CD4-positive, alpha-beta T cell treated with Interleukin-2 at 100 ng/mL for 4 hours (primary cell): ENCODE measurements around the gene BCL2L15.

Experiments used
- DNase-seq: peaks from one replicate; pipeline ENCODE4 v3.0.0-alpha.2; 2020; ENCODE audit warnings: low spot score

BCL2L15 gene

GRCh38 chr1:113887402-113888175, at the start of gene BCL2L15:
Gene BCL2L15 (minus strand): TSS chr1:113887581. CDS start chr1:113887375, 206 bp downstream.
- peak; percentile 50 for DNase-seq

DNA sequence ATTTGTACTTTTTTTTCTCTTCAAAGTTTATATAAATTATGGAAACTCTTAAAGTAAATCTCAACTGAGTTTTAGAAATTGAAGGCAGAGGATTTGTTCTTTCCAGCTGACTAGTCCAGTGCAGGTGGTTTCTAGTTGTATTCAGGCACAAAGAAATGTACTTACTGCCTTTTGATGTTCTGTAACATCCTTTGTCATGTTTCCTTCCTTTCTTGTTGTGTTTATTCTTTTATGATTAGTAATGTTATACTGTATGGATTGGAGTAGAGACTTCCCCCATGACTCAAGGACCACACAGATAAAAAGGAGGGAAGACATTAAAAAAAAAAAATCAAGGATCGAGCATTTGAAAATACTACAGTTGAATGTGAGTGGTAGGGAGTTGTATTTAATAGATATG, 49.8 kb upstream of the BCL2L15 start:
- DNase-seq = peak; percentile 20

DNA sequence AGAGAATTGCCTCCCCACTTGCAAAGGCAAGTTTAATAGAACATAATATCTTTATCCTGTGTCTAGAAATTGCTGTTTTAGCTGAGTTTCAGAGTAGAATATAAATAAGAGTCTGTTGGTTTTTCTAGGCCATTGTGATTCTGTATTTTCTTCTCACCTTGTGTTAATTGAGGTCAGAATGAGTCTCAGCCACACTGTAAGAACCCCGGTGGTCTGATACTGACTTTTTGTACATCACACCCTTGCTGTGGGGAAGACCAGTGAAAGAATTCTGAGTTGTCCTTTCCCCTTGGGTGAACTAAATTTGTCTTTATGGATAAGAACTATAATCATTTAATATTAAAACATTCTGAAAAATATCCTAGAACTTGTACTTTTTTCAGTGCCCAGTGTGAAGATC, 48.6 kb upstream of the BCL2L15 start:
- DNase-seq = peak; percentile 25

- no peak for DNase-seq
Observed at GRCh38 chr1:113935176-113935575, 47.8 kb upstream of the BCL2L15 start.

- DNase-seq = no peak
Observed at GRCh38 chr1:113934511-113935055, 47.2 kb upstream of the BCL2L15 start.

DNA sequence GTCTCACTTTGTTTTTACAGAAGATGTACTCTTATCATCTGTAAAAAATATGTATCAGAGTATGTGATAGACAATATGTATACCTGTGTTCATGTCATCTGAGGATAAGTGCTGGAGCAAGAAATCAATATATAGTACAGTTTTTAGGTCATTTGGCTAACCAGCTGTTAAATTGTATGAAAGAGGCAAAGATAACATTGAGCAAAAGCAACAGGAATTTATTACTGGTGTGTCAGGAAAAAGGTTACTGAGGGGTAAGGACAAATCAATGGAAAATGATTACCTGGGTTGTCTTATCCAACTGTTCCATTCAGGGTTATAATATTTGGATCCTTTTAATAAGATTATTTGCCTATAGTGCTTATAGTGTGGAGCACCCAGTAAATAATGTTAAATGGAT, 46.6 kb upstream of the BCL2L15 start:
- no peak for DNase-seq

DNA sequence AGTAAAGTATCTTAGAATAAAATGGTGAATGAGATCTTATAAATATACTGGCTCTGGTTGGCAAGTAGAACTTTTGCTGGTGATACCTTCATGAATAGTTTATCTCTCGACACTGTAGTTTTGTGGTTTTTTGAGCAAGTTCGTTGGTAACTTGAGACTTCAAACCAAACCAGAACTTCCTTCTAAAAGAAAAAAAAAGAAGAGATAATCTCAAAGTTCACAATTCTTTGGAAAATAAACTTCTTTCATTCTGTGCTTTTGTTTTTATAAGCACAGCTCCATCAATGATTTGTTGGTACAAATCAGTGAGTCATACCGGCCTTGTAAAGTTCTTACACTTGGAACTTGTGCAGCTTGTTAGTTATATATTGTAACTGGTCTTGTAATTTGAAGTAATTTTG, 44.1 kb upstream of the BCL2L15 start:
- DNase-seq = peak; percentile 71

DNA sequence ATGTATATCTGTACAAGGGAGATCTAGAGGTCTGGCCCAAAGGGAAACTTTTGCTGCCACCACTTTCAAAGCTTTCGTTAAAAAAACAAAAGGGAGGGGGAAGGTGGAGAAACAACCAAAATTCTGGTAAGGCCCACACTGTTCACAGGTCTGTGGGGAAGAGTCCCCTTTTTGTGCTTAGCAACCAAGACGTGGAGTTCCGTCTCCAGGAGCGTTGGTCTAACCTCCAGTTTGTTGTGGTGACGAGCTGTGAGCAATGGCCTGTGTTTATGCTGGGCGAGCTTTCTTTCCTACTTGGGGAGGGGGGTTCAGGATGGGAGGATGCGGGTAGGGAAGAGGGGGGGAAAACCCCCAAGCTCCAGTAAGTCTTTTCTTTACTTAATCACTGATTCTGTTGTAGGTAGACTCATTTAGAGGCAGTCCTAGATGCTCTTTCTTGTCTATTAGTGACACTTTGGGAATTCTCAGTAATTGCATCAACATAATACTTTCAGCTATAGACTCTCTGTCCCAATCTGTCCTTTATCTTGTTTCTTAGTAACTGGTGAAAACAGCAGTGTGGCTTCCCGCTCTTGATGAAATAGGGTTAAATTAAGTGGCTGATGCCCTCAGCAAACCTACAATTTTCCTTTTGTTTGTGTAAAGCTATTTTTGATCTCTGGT, 43.2 kb upstream of the BCL2L15 start:
- DNase-seq = peak; percentile 93

- DNase-seq = no peak
Observed at GRCh38 chr1:113929750-113930498, 42.5 kb upstream of the BCL2L15 start.

DNA sequence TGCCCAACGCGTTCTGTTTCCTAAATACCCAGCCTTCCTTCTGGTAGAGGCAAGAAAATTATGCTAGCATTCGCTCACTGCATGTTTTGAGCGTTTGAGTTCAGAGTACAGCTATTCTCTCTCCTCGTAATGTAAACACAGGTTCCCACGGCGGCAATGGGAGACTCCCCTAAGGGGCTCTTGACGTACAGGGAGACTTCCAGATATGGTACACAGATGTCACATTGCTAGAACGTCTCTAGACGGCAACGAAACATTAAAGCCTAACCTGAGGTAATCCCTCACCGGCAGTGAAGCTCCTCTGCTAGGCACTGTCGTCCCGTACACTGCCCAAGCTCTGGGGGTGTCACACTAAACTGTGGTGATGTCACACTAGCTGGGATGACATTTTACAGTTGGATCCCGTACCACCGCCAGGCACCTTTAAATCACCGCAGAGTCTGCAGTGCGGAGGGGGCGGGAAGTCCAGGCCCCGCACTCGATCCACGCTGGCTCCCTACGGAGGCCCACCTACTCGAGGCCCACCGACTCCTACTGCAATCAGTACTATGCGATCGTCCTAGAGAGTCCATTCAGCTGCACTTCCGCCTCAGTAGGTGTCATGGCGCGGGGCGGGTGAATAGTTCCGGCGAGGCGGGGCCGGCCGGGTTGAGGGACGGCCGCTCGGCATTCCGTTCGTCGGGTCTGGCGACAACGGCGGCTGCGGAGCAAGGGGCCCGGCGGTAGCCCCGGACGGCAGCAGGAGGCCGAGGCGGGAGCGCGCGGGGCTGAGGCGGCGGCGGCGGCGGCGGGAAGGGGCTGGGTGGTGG, 41.8 kb upstream of the BCL2L15 start, which contains the start of gene HIPK1:
Gene HIPK1, plus strand, starts transcription at position 384 of the 809 bp plus-strand sequence.
- peak; percentile 92 for DNase-seq

DNA sequence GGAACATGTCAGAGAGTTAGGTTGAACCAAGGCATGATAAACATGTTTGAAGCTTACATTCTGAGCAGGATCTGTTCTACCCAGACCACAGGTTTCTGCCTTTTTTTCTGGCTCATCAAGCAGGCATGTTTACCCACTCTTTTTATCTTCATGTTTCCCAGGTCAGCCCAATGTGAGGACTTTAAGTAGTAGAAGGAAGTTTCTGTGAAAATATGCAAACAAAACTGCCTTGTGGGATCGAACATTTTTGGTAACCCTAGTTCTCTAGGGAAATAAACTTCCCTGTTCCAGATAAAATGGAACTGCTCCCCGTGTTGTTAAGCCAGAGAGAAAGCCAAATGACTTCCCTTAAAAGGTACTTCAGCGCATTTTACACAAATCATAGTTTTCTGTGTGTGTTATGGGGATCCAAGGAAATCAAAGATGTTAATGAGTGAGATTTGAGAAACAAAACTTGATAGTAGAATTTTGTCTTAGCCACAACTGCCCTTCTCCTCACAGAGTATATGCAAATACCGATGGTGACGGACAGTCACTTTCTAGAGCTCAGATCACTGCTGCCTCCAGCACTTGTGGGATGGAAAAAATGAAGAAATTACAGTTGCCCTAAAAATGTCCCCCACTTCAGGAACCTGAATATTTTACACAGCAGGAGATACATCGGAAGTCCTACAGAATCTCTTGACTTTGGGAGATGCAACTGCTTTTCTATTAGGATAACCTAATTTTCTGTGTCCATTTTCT, 41.0 kb upstream of the BCL2L15 start:
- no peak for DNase-seq

DNA sequence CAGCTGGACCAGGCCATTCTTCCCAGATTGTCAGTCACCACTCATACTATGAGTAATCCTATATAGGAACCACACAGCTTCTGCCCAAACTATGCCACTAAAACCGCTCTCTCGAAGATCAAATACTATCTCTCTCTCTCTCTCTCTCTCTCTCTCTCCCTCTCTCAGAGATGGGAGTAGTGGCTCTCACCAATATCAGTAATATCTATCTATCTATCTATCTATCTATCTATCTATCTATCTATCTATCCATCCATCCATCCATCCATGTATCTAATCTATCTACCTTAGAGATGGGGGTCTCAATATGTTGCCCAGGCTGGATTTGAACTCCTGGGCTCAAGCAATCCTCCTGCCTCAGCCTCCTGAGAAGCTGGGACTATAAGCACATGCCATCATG, 37.1 kb upstream of the BCL2L15 start:
- DNase-seq = no peak

DNA sequence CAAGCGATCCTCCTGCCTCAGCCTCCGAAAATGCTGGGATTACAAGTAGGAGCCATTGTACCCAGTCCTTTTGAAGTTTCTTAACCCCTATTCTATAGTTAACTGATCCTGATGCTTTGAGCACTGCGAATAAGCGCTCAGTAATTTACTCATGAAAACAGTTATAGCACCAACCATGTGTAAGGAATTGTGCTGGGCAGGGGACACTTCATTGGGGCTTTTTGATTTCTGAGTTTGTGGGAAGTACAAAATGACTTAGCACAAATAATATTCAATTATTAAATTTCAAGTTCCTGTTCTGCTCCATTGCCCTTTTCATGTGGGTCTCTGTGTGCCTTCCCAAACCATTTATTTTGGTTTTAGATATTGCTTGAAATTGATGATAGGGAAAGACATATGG, 35.6 kb upstream of the BCL2L15 start:
- DNase-seq = no peak

DNA sequence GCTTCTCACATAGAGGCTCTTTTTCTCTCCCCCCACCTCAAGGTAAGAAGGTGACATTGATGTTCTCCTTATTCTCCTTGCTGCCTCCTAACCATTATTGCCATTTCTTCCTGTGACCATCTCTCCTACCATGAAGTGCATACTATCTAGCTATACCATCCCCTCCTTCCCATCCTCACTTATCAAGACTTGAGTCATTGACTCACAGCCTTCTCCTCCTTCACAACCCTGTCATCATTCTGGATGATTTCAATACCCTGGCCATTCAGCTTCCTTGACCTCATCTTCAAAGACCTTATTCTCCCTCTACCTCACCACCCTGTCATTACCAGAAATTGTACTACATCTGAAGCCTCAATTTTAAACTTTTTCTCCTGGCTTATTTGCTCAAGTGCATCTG, 30.9 kb upstream of the BCL2L15 start:
- no peak for DNase-seq

DNA sequence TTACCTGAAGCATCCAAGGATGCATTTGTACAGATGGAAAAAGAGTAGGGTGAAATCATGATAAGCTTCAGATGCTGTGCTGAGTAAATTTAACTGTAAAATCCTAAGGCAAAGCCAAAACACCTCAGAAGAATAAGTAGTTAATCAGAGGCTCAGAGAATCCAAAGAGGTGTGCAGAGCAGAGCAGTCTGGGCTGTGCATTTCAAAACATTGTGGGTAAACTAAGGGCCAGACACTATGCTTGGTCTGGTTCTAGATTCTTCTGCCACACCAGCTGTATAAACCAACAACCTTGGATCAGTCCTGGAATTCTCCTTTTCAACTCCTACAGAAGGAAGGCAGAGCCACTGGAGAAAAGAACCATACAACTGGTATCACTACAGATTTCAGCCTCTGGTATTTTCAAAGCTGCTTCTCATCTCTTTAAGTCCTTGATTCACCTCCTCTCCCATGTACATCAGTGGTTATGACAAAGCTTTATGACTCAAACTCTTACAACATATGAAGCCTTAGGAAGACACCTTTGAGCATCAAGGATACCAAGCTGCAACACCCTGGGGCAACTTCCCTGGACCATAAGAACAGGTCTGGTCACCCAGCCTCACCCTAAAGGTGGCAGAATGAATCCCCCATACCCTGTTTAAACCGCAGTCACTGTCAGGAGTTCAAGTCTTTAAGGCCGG, 30.2 kb upstream of the BCL2L15 start:
- no peak for DNase-seq

- no peak for DNase-seq
Observed at GRCh38 chr1:113916974-113917373, 29.6 kb upstream of the BCL2L15 start.

DNA sequence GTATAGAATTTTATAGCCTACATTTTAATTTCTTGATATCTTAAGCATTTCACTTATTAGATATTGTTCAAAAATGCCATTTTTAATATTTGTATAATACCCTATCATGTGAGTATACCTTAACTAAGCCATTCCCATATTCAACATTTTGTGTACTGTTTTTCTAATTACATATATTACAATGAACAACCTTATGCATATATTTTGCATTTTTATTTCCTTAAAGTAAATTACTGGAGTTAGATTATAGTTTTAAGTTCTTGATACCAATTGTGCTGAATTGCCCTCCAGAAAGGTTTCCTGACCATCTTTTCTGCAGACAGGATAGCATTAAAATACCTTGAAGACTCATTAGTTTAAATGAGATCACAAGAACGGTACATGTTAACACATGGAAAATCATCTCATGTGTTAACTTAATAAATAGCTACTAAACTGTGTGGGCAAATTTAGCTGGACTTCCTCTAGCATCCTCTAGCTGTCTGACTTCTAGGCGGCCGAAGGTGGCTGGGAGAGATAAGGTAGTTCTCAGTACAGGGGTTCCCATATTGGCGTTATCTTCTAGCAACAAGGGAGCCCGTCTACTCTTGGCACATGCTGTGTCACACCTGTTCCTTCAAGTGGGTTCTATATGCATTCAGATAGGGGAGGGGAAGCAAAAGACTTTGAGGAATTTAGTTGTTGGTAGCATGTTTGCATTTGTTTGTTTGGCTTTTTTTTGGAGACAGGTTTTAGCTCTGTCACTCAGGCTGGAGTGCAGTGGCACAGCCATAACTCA, 26.7 kb upstream of the BCL2L15 start:
- DNase-seq = no peak

DNA sequence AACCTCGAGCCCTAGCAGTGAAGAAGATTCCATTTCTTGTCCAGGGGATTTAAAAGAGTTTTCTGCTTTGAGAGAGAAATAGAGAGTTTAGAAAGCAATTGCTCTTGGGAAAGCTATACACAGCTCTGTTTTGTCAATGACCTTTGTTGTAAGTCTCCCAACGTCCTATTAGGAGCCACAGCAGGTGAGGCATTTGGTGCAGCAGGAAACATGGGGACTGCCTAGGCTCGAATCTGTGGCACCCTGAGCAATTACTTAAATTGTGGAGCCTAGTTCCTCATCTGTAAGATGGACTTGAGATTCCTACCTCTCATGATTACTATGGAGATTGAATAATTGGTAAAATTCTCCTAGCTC, 25.9 kb upstream of the BCL2L15 start:
- no peak for DNase-seq

DNA sequence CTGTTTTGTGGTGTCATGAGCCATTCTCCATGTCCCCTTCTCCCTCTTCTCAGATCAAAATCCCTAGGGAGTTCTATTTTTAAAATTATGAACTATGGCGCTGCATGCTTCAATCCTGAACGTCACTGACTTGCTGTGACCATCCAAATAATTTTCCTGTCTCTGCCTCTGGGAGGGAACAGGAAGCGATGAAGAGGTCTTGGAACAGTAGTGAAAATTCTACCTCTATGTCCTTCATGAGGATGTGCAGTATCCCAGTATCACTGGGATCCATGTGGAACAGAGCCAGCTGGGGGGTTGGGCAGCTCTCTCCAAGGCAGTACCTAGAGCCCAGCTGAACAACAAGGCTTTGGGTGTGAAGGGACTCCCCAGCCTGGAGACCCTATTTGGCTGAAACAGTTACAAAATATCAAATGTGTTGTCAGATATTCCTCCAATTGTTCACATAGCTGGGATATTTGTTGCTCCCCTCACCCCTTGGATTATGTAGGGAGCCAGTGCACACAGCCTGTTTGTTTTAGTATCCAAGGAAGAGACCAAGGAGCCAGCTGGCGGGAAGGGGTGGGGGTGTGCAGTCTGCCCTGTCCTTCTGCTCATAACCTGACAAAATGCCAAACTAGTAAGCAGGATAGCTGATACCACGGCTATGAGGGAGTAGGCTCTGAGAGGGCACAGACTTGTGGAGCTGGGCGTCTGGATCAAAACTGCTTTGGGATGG, 25.4 kb upstream of the BCL2L15 start:
- DNase-seq = no peak
